Activated CD4-positive, alpha-beta T cell treated with anti-CD3 and anti-CD28 coated beads, Interleukin-2, amount 50 U/mL, for 1 hour (primary cell): ENCODE data around the gene CAP1.
A peak's percentile ranks its signal among the peaks of the same experiment; 100 is the strongest.
"Not testable (repeated sequence)": the region's sequence is repeated elsewhere in the genome, so short reads cannot be mapped to it uniquely, and the experiment has no call there.

Experiments
- DNase-seq: peaks from one replicate; pipeline ENCODE4 v3.0.0-alpha.2; 2020

CAP1 gene

GRCh38 chr1:40032240-40032891, 8.2 kb upstream of the CAP1 start:
- DNase-seq, result peak; percentile 48

DNA sequence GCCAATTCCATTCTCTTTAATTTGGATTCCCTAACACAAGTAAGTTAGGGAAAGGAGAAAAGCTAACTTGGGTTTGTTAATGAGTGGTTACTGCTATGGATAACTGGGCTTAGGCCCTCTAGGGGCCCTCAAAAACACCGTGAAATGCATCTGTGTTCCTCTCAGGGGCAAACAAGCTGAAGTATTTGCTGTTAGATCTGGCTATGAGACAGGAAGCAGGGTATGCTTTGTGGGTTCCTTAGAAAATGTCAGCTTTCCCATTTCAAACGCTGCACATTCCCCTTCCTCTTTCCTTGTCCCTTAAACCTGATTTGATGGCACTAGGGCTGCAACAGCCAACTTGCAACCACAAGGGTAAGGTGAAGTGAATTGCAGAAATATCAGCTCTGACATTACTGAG, 5.7 kb upstream of the CAP1 start:
- no peak for DNase-seq

DNA sequence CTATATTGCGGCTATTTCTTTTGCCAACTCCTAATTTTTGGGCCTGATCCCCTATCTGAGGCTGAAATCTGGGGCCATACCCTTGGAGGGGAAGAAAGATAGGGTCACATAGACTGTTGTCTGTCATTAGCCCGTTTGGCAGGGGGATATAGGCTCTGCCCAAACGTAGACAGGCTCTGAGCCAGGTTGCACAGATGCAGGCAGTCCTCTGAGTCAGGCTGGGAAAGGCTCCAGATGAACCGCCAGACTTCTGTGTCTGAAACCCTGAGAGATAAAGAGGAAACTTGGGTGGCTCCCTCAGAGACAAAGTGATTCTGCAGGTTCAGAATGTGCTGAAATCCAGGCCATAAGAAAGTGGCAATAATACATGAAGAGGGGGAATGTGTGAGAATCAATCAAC, 4.0 kb upstream of the CAP1 start:
- no peak for DNase-seq

DNA sequence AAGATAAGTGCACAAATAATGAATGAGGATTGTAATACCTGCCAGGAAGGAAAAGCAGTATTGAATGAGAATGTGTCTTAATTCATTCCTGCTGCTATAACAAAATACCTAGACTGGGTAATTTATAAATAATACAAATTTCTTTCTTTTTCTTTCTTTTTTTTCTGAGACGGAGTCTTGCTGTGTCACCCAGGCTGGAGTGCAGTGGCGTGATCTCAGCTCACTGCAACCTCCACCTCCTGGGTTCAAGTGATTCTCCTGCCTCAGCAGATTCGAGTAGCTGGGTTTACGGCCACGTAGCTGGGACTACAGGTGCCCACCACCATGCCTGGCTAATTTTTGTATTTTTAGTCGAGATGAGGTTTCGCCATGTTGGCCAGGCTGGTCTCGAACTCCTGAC, 3.3 kb upstream of the CAP1 start:
- not testable (repeated sequence) for DNase-seq

DNA sequence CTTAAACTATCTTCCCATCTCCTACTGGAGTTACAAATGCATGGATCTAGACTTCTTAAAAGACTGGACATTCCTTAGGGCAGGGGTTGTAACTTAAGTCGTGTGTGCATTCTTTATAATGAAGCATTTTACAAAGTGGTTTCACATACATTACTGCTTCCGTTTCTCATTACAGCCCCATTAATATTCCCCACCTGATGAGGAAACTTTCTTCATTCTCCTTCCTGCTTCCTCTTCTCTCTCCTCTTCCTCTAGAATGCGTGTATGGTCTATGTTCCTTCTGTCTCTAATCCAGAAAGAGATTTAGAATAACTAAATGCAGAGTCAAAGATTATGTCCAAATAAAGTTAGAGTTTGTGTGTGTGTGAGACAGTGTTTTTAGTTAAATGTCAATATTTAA, 1.8 kb upstream of the CAP1 start:
- DNase-seq, result no peak

DNA sequence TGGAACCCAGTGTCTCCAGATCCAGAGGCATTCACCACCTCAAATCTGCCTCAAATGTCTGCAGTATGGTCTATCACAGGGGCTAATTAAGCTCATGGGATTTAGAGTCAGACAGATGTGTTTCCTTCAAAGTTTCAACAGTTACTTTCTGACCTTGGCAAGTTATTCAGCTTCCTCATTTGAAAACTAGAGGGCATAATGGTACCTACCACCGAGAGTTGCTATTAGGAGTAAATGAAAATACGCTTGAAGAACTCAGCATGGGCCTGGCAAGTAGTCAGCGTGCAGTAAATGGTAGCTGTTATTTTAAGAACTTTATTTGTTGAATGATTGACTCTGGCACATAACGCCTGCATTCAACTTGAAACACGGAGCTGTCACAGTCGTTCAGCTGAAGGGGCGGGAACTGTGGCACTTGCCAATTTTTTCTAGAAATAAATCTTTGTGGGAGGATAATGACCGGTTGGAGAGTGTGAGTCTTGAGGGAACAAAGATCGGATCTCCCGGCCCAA, 1.2 kb upstream of the CAP1 start:
- no peak for DNase-seq

DNA sequence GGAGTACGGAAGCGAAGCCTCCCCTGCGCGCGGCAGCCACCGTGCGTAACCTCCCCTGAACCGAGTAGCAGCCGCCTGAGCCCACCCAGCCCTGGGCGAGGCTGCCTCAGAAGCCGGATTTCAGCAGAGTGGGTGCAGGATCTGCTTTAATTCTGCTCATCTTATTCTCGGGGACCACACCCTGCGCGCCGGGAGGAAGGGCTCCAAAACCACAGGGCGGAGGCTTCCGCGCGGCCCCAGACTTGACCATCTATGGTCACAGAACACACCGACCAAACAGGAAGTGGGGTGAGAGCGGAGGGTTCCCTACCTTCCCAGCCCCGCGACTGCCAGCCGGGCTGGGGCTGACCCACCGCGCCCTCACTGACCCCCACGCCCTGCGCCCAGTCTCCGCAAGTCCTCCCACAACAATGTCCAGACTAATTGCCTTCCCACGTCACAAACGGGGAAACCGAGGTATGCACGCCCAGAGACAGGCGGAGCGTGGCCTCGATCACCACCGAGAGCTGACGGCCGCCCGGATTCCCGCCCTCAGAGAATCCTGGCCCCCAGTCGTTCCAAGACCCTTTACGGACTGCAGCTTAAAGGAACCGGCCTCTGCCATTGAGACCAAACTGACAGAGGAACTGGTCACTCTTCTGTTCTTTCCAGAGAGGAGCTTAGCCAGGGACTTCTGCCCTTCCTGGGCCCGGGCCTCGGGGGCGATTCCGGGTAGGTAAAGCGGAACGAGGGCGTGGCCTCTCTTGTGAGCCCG, 595 bp upstream of the CAP1 start:
- peak; percentile 53 for DNase-seq

GRCh38 chr1:40041466-40041838, 923 bp downstream of the CAP1 start:
- DNase-seq, result no peak

- no peak for DNase-seq
These were observed 1.8 kb downstream of the CAP1 start for GRCh38 chr1:40042341-40042740.

- DNase-seq, result no peak
These were observed 3.6 kb downstream of the CAP1 start for GRCh38 chr1:40044110-40044509.

DNA sequence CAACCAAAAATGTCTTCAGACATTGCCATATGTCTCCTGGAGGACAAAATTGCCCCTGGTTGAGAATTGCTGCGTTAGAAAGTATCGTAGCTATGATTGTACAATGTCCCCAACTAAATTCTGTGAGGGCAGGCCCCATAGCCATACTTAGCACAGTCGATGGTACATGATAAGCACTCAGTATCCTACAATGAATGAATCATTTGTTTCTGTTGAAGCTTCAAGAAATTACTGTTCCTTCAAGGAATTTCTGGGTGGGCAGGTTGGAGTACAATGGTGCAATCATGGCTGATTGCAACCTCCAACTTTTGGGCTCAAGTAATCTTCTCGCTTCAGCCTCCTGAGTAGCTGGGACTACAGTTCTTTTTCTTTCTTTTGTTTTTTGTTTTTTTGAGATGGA, 4.7 kb downstream of the CAP1 start:
- DNase-seq, result no peak

DNA sequence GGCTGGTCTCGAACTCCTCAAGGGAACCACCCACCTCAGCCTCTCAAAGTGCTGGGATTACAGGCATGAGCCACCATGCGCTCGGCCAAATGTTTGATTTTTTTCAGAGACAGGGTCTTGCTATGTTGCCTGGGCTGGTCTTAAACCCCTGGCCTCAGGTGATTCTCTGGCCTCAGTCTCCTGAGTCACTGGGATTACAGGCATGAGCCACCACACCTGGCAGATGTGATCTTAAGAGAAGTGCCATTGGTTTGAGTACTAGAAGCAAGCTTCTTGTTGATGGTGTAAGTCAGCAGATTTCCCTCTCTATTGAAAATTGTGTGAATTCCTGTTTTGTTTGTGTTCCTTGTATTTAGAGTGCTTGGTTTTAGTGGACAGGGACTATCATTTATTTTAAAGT, 5.2 kb downstream of the CAP1 start:
- DNase-seq, result no peak

GRCh38 chr1:40047276-40047675, 6.7 kb downstream of the CAP1 start:
- DNase-seq, result no peak

- no peak for DNase-seq
These were observed 7.2 kb downstream of the CAP1 start for GRCh38 chr1:40047769-40048168.

- DNase-seq, result no peak
These were observed 9.2 kb downstream of the CAP1 start for GRCh38 chr1:40049725-40050124.

DNA sequence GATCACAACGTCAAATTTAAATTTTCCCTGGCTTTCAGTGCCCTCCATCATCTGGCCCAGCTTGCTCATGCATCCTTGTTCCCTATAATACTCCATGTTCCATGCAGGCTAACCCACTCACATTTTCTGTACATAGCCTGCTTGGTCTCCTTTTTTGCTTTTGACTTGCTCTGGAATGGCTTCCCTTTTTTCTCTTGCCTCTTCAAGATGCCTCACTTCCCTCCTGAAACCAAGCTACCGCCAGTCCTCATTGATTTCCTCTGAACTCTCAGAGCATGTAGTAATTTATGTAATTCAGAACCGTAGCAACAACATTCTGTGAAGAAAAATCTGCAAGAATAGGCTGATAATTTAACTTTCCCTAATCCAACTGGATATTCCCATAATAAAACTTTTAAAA, 10.3 kb downstream of the CAP1 start:
- DNase-seq, result no peak

DNA sequence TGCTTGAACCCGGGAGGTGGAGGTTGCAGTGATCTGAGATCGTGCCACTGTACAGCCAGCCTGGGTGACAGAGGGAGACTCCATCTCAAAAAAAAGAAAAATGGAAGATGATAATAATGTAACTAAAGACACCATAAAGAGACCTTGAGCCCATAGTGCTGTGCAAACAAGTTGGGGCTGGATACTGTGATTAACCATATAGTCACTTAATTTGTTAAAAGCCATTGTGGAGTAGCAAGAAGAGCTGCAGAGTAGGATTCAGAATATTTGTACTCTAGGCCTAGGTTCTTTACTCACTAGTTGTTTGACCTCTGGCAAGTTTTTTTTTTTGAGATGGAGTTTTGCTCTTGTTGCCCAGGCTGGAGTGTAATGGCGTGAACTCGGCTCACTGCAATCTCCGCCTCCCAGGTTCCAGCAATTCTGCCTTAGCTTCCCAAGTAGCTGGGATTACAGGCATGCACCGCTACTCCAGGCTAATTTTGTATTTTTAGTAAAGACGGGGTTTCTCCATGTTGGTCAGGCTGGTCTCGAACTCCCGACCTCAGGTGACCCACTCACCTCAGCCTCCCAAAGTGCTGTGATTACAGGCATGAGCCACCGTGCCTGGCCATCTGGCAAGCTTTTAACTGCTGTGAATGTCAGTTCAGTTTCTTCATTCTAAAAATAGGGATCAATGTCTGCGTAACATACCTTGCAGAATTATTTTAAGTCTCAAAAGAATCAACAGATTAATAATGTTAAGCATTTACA, 12.8 kb downstream of the CAP1 start:
- DNase-seq, result no peak

GRCh38 chr1:40056519-40057309, 16.2 kb downstream of the CAP1 start:
- DNase-seq, result no peak

GRCh38 chr1:40057310-40058030, 16.9 kb downstream of the CAP1 start:
- DNase-seq, result no peak

DNA sequence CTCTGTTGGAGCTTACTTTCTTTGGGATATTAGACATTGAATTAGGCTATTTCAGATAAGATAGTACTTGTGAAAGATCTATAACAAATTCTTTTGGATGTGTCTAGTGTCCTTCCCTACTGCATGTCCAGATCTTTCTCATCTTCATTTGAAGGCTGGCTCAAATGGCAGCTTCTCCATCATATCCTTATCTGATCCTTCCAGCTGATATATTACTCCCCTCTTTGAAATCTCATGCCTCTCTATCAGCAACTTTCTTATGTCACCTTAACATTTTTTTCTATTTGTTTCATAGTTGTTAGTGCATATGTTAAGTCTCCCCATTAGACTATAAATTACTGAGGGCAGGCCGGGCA, 17.5 kb downstream of the CAP1 start:
- no peak for DNase-seq

GRCh38 chr1:40058453-40059337, 18.2 kb downstream of the CAP1 start:
- DNase-seq, result no peak
